GM19467 (cell line): ENCODE measurements around the gene GRAMD1C.

Experiments used
- ATAC-seq: cut with Tn5 transposase; IDR thresholded peaks from one replicate; pipeline ENCODE4 v1.9.1; 2021; ENCODE audit warnings: mild to moderate bottlenecking, moderate library complexity; ENCODE audit not compliant: unreplicated experiment

Gene GRAMD1C

GRCh38 chr3:113948015-113948917 is 109.7 kb downstream of the GRAMD1C start:
- peak; percentile 50 for ATAC-seq

DNA sequence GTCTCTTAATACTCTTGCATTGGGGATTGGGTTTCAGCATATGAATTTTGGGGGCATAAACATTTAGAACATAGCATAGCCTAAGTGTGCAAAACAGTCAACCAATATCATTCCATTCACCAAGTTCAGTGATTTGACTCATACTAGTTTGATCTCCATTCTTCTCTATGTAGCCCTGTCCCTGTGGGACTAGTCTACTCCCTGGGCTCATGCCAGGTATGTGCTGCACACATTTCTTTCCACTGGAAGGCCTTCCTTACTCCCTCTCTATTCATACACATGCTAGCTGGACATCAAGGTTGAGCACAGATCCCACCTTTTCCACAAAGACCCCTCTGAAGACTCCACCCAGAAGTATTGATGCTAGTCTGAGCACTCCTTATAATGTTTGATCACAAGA is 114.3 kb downstream of the GRAMD1C start:
- ATAC-seq: no peak

GRCh38 chr3:113953677-113954076 is 115.1 kb downstream of the GRAMD1C start:
- no peak for ATAC-seq

GRCh38 chr3:113954091-113954685 is 115.6 kb downstream of the GRAMD1C start:
- no peak for ATAC-seq

- ATAC-seq: no peak
Measured at GRCh38 chr3:113963879-113964278, 125.3 kb downstream of the GRAMD1C start.

DNA sequence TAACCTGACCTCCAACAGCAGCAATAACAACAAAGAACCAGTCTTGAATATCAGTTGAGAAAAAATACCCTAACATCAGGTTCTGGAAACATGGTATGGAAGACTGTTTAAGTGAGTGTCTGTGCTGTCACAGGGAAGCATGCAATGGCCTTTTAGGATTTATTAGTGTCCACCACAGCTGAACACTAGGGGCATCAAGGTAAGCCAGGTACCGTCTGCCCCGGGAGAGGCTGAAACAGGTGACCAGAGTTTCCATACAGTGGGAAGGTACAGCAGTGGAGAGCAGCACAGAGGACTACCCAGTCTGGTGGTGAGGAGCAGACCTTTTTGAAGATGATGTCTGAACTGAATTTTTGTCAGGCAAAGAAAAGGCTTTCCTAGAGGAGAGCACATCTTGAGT is 127.6 kb downstream of the GRAMD1C start:
- ATAC-seq: no peak

DNA sequence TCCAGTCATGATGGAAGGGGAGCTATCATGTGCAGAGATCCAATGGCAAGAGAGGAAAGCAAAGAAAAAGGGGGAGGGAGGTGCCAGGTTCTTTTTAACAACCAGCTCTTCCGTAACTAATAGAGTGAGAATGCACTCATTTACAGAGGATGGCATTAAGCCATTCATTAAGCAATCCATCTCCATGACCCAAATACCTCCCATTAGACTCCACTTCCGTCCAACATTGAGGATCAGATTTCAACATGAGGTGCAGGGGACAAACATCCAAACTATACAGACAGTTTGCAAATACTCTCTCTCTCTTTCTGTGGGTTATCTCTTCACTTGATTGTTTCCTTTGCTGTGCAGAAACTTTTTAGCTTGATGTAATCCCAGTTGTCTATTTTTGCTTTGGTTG is 130.4 kb downstream of the GRAMD1C start:
- ATAC-seq: no peak

DNA sequence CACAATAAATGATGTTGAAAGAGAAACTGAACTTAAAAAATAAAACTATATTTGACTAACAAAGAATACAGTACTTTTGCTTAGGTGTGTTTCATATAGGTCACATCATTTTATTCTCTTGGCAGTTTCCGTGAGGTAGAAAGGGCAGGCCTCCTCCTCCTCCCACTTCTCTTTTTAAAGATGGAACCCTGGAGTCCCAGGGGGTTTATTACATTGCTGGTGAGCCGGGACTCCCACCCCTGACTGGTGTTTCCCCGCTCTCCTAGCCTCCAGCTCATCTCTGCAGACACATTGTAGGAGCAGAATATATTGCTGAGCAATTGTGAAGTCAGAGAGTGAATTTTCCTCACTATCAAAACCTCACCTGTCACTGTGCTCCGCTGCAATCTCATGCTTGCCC is 139.2 kb downstream of the GRAMD1C start:
- ATAC-seq: no peak

GRCh38 chr3:113979916-113980315 is 141.3 kb downstream of the GRAMD1C start:
- ATAC-seq: no peak

DNA sequence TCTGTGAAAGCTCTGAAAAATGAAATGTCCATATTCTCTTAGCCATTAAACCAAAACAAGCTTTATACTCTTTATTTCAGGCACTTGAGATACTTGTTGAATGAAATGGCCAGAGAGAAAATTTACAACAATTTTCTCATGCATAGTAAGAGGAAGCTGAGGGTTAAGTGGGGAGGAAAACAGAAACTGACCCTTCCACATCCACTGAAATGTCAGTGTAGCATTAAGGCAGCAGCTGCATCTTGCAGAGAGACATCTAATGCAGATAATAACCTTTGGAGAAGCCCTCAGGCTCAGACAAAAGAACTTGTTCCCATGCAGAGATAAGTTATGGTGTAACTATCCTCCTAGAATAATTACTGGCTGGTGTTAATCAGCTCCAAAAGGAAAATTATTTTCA is 143.2 kb downstream of the GRAMD1C start:
- ATAC-seq: no peak

DNA sequence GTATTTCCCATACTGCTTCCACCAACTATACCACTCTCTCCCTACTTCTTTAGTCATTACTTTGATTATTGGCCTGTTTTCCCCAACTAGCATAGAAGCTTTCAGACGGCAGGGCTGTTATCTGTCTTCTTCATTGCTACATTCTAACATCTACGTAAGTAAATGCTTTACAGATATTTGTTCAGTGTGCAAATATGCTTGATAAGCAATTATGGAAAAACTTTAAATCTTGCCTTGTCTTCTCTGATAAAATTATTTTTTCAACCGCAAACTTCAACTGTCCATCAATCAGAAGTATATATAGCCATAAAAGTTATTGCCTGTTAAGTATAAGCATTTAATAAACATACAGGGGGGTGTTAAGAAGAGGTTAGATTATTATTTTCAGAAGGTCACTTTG is 145.0 kb downstream of the GRAMD1C start:
- ATAC-seq: no peak

DNA sequence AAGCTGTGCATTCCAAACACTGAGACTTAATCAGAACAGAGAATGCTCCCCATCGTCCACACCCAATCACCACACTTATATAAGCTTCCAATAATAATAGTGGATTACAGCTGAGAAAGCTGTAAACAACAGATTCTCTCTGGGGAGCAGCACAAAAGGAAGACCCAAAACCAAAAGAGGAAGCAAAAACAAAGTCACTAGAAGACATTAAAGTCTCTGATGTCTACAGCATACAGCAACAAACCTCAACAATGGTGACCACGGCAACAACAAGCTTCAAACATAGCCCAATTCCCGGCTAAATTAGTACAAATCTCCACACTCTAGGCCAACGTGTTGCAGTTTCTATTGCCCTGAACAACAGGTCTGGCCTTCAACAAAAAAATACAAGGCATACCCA is 147.0 kb downstream of the GRAMD1C start:
- ATAC-seq: peak; percentile 50
